ENCODE data around the gene PTTG1. TPM values are rescaled to one million over a fixed set of nuclear protein-coding genes. Genes with fewer than 3 reads are reported as not detected.
A peak's percentile ranks its signal among the peaks of the same experiment; 100 is the strongest.

Gene PTTG1
- total RNA-seq (10 to 100 TPM in 1 of 4 donors, 1 to 10 TPM in 3; 1.8 to 11.9 (median 4.7) TPM), polyA plus RNA-seq (10 to 100 TPM; 15.0 to 93.8 (median 30.7) TPM)

DNA sequence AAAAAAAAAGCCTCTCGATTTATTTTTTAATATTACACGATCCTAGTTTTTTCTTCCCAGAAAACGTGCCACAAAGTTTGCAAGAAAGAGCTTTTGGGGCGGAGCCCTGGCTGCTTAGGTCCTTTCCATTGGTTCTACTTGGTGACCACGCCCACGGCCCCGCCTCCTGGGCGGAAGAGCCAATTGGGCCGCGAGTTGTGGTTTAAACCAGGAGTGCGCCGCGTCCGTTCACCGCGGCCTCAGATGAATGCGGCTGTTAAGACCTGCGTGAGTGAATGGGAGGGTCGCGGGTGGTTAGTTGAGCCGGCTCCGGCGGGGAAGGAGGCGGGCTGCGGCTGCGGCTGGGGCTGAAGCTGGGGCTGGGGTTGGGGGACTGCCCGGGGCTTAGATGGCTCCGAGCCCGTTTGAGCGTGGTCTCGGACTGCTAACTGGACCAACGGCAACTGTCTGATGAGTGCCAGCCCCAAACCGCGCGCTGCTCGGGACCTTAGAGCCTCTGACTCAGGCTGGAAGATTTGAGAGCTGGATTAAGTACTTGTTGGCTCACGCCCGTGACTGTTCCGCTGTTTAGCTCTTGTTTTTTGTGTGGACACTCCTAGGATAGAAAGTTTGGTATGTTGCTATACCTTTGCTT is at the start of gene PTTG1:
Gene PTTG1 (plus strand): TSS at position 231 of the 634 bp plus-strand sequence. CDS start 458 bp downstream, outside the sequence.
- Histone ChIP-seq H3K27me3 (no peaks in the 10 kb centered on the region), H3K36me3 (no peaks in the 10 kb centered on the region), H3K4me1 (peaks cover 0 to 33% (median 26%) of the 10 kb centered on the region in 4 donors), H3K27ac (peak within 1 kb of the TSS; percentile 76 to 83 (median 82)), H3K4me3 (peak within 1 kb of the TSS; percentile 57 to 74 (median 60)), H3K9me3 (no peaks in the 10 kb centered on the region)
- 0 to 1% methylated on average over 39 of the region's 39 CpGs for whole genome bisulfite sequencing, 2 donors
- TF ChIP-seq, protein P1, sequence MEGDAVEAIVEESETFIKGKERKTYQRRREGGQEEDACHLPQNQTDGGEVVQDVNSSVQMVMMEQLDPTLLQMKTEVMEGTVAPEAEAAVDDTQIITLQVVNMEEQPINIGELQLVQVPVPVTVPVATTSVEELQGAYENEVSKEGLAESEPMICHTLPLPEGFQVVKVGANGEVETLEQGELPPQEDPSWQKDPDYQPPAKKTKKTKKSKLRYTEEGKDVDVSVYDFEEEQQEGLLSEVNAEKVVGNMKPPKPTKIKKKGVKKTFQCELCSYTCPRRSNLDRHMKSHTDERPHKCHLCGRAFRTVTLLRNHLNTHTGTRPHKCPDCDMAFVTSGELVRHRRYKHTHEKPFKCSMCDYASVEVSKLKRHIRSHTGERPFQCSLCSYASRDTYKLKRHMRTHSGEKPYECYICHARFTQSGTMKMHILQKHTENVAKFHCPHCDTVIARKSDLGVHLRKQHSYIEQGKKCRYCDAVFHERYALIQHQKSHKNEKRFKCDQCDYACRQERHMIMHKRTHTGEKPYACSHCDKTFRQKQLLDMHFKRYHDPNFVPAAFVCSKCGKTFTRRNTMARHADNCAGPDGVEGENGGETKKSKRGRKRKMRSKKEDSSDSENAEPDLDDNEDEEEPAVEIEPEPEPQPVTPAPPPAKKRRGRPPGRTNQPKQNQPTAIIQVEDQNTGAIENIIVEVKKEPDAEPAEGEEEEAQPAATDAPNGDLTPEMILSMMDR (IDR thresholded peaks at IDR 0.05) = no peak
- TF ChIP-seq POLR2AphosphoS5 (IDR thresholded peaks at IDR 0.05) = peak in 2 of 4 donors; percentile 11 to 86
- peak; percentile 97 for DNase-seq
- intact Hi-C loops (cut with DNase I) = no loop called here

DNA sequence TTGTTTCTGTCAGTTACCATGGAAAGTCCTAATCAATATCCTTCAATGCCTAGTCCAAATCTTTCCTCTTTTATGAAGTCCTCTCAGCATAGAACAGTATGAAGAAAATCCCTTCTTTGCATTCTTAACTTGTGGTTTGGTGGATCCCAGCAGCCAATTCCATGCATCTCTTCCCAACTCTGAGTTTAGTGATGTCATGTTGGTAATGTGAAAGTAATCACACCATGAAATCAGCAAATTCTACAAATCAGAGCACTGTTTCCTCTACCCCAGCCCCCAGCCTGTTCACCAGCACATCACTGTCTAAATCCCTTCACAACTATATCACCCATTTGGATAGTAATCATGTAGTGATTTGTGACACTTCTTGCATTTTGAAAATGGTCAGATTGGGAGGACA is 46.5 kb upstream of the PTTG1 start:
- H3K36me3 ChIP-seq = no peaks in the 10 kb centered on the region
- H3K4me1 ChIP-seq = peaks cover 0 to 5% (median under 1%) of the 10 kb centered on the region in 4 donors
- no peaks in the 10 kb centered on the region for H3K9me3 ChIP-seq
- no peak overlapping the region for H3K27ac ChIP-seq
- DNase-seq = no peak
- no peaks in the 10 kb centered on the region for H3K27me3 ChIP-seq
- no peak overlapping the region for H3K4me3 ChIP-seq
- intact Hi-C loops (cut with DNase I) = no loop called here
- TF ChIP-seq POLR2A (IDR thresholded peaks at IDR 0.05) (no peak), EP300 (IDR thresholded peaks at IDR 0.05) (no peak), POLR2AphosphoS5 (IDR thresholded peaks at IDR 0.05) (no peak)
- TF ChIP-seq, protein P1 (IDR thresholded peaks at IDR 0.05) = no peak

DNA sequence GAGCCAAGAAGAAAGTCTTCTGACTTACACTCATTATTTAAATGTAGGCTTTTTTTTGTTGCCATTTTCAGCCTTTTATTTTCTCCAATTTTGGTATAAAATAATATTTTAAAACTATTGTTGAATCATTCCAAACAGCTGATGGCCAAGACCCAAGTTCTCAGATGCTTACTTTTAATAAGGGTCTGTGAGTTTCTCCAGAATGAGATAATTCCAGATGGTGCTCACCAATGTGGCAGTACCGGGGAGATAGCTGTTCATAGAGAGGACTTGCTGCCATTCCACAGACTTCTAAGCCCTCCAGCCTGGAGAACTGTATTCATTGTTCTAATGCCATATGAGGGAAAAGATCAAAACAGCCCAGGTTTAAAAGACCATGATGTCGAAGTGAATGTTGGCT is 46.0 kb upstream of the PTTG1 start:
- Histone ChIP-seq H3K4me3 (no peak overlapping the region), H3K4me1 (peaks cover 0 to 3% (median 0%) of the 10 kb centered on the region in 4 donors), H3K27me3 (no peaks in the 10 kb centered on the region), H3K36me3 (no peaks in the 10 kb centered on the region), H3K27ac (no peak overlapping the region), H3K9me3 (no peaks in the 10 kb centered on the region)
- no peak for DNase-seq
- WGBS, 2 donors = 81 to 85% methylated on average over 2 of the region's 2 CpGs
- TF ChIP-seq, protein P1 (IDR thresholded peaks at IDR 0.05) = no peak
- no peak for TF ChIP-seq POLR2AphosphoS5 (IDR thresholded peaks at IDR 0.05)
- no peak for TF ChIP-seq EP300 (IDR thresholded peaks at IDR 0.05)
- no peak for TF ChIP-seq POLR2A (IDR thresholded peaks at IDR 0.05)
- intact Hi-C loops (cut with DNase I) = no loop called here

DNA sequence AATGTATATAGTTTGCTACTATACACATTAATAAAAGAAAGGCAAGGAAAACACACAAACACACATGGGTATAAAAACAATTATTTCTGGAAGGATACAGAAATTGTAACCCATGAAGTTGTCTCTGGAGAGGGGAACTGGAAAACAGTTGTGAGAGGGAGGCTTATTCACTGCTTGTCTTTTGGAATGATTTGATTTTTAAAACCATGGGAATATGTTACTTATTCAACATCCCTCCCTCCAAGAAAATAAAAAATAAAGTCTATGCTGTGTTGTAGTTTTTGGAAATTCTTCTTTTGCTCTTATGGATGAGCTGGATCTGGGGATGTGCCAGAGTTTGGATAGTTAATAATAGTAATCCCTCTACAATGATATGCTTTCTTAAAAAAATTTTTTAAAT is 45.2 kb upstream of the PTTG1 start:
- Histone ChIP-seq H3K9me3 (no peaks in the 10 kb centered on the region), H3K36me3 (no peaks in the 10 kb centered on the region), H3K4me3 (no peak overlapping the region), H3K27ac (no peak overlapping the region), H3K27me3 (no peaks in the 10 kb centered on the region), H3K4me1 (no peaks in the 10 kb centered on the region)
- intact Hi-C loops (cut with DNase I) = no loop called here
- no peak for DNase-seq
- TF ChIP-seq, protein P1 (IDR thresholded peaks at IDR 0.05) = no peak
- TF ChIP-seq EP300 (IDR thresholded peaks at IDR 0.05) (no peak), POLR2AphosphoS5 (IDR thresholded peaks at IDR 0.05) (no peak), POLR2A (IDR thresholded peaks at IDR 0.05) (no peak)

DNA sequence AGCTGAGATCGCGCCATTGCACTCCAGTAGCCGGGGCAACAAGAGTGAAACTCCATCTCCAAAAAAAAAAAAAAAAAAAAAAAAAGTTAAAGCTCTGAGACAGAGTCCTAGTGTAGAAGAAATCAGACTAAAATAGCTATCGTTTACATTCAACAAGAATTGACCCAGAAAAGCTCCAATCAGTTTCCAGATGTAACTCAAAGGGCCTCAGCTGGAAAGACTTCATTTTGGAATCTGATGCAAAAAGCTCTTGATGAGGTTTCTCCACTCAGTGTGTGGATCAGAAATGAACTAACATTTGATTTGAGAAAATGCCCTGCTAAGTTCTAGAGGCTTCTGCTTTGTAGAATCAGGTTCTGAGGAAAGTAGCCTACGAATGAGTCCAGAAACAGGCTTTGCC is 44.0 kb upstream of the PTTG1 start:
- Histone ChIP-seq H3K9me3 (no peaks in the 10 kb centered on the region), H3K27me3 (no peaks in the 10 kb centered on the region), H3K4me3 (no peak overlapping the region), H3K27ac (no peak overlapping the region), H3K36me3 (no peaks in the 10 kb centered on the region), H3K4me1 (no peaks in the 10 kb centered on the region)
- WGBS, 2 donors = 82 to 89% methylated on average over 5 of the region's 5 CpGs
- TF ChIP-seq, protein P1 (IDR thresholded peaks at IDR 0.05) = no peak
- no peak for TF ChIP-seq EP300 (IDR thresholded peaks at IDR 0.05)
- no peak for TF ChIP-seq POLR2A (IDR thresholded peaks at IDR 0.05)
- no peak for DNase-seq
- intact Hi-C loops (cut with DNase I) = no loop called here
